Measurements from ENCODE around the gene C3orf20.

The C3orf20 gene

DNA sequence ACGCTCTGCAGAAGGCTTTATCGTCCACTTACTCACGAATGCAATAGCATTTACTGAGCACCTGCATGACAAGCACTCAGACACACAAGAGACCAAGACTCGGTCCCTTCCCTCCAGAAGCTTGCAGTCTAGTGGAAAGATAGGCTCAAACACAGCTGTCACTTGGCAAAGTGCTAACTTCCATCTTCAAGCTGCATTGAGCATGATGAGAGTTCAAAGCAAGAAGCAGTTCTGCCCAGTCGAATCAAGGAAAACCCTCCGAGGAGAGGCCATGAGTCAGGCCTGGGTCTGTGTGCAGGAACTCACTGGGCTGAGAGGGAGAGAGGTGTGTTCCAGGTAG is 51.5 kb downstream of the C3orf20 start:
- no peaks in the 10 kb centered on the region for H3K79me2 ChIP-seq (ENCODE audit: insufficient read depth, low read length)
- H3K27me3 ChIP-seq (ENCODE audit: insufficient read depth, low read length), result no peaks in the 10 kb centered on the region
- no peak overlapping the region for H3K27ac ChIP-seq (ENCODE audit: low read depth, low read length, poor library complexity, severe bottlenecking)
- H3K4me3 ChIP-seq (ENCODE audit: low read depth, low read length, poor library complexity, severe bottlenecking), result no peak overlapping the region
- TF ChIP-seq, protein P1, sequence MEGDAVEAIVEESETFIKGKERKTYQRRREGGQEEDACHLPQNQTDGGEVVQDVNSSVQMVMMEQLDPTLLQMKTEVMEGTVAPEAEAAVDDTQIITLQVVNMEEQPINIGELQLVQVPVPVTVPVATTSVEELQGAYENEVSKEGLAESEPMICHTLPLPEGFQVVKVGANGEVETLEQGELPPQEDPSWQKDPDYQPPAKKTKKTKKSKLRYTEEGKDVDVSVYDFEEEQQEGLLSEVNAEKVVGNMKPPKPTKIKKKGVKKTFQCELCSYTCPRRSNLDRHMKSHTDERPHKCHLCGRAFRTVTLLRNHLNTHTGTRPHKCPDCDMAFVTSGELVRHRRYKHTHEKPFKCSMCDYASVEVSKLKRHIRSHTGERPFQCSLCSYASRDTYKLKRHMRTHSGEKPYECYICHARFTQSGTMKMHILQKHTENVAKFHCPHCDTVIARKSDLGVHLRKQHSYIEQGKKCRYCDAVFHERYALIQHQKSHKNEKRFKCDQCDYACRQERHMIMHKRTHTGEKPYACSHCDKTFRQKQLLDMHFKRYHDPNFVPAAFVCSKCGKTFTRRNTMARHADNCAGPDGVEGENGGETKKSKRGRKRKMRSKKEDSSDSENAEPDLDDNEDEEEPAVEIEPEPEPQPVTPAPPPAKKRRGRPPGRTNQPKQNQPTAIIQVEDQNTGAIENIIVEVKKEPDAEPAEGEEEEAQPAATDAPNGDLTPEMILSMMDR (IDR thresholded peaks at IDR 0.05; ENCODE audit: low read length), result no peak
- TF ChIP-seq EZH2 (IDR thresholded peaks at IDR 0.05; ENCODE audit: borderline replicate concordance, low read length), result no peak
- no peak overlapping the region for H3K9ac ChIP-seq (ENCODE audit: low read length)
- no peak overlapping the region for H3K4me2 ChIP-seq (ENCODE audit: low read length)
- no peaks in the 10 kb centered on the region for H4K20me1 ChIP-seq (ENCODE audit: insufficient read depth, low read length)
- H3K9me2 ChIP-seq (ENCODE audit: low read depth, low read length), result no peaks in the 10 kb centered on the region
- H3K36me3 ChIP-seq (ENCODE audit: insufficient read depth, low read length), result peaks cover 40% of the 10 kb centered on the region
- H3F3A ChIP-seq (ENCODE audit: insufficient read depth, low read length), result no peaks in the 10 kb centered on the region
- no peaks in the 10 kb centered on the region for H3K9me3 ChIP-seq (ENCODE audit: low read length)
- no peak overlapping the region for H2AFZ ChIP-seq (ENCODE audit: low read length)
- H3K4me1 ChIP-seq (ENCODE audit: insufficient read depth, low read length, severe bottlenecking), result peaks cover 2% of the 10 kb centered on the region

DNA sequence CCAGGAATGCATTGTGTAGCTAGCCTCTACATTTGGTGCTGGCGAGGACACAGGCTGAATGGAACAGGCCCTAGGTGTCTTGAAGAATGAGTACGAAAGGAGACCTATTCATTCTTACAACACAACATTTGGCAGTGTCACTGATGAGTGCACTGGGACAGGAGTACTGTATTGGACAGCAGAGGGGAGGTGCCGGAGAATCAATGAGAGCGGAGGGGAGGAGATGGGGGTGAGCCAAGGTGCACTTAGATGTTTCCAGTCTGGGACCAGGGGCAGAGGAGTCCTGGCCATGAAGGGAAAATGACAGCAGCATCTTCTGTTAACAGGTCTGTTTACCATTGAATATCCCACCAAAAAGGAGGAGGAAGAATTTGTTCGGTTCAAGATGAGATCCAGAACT is 53.2 kb downstream of the C3orf20 start:
- H3K9me3 ChIP-seq (ENCODE audit: low read length), result no peaks in the 10 kb centered on the region
- H4K20me1 ChIP-seq (ENCODE audit: insufficient read depth, low read length), result no peaks in the 10 kb centered on the region
- no peak overlapping the region for H3K4me2 ChIP-seq (ENCODE audit: low read length)
- no peaks in the 10 kb centered on the region for H3K79me2 ChIP-seq (ENCODE audit: insufficient read depth, low read length)
- no peaks in the 10 kb centered on the region for H3K4me1 ChIP-seq (ENCODE audit: insufficient read depth, low read length, severe bottlenecking)
- no peaks in the 10 kb centered on the region for H3K27me3 ChIP-seq (ENCODE audit: insufficient read depth, low read length)
- no peak for TF ChIP-seq EZH2 (IDR thresholded peaks at IDR 0.05; ENCODE audit: borderline replicate concordance, low read length)
- TF ChIP-seq, protein P1 (IDR thresholded peaks at IDR 0.05; ENCODE audit: low read length), result no peak
- no peak overlapping the region for H3K27ac ChIP-seq (ENCODE audit: low read depth, low read length, poor library complexity, severe bottlenecking)
- H3K9me2 ChIP-seq (ENCODE audit: low read depth, low read length), result no peaks in the 10 kb centered on the region
- no peak overlapping the region for H3K4me3 ChIP-seq (ENCODE audit: low read depth, low read length, poor library complexity, severe bottlenecking)
- no peak overlapping the region for H3K9ac ChIP-seq (ENCODE audit: low read length)
- H3F3A ChIP-seq (ENCODE audit: insufficient read depth, low read length), result no peaks in the 10 kb centered on the region
- peaks cover 33% of the 10 kb centered on the region for H3K36me3 ChIP-seq (ENCODE audit: insufficient read depth, low read length)
- no peak overlapping the region for H2AFZ ChIP-seq (ENCODE audit: low read length)

DNA sequence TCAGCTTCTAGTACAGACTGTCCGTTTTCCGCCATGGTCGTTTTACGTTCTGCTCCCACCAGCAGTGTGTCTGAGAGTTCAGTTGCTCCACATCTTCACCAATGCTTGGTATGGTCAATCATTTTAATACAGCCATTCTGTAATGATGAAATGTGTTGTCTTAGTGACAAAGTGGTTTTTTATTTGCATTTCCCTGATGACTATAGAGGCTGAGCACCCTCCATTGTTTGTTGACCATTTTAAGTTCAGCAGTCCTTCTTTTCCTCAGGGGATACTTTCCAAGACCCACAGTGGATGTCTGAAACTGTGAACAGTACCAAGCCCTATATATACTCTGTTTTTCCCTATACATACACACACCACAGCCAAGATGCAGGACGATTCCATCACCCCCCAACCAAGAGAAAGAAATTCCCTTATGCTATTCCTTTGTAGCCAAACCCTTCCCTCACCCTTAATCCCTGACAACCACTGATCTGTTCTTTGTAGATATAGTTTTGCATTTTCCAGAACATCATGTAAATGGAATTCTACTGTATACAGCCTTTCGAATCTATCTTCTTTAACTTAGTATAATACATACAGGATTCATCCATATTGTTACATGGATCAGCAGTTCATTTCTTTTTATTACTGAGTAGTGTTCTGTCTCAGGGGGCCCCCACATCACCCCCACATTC is 55.9 kb downstream of the C3orf20 start:
- Histone ChIP-seq H3K9me3 (ENCODE audit: low read length) (no peaks in the 10 kb centered on the region), H3F3A (ENCODE audit: insufficient read depth, low read length) (no peaks in the 10 kb centered on the region), H4K20me1 (ENCODE audit: insufficient read depth, low read length) (no peaks in the 10 kb centered on the region), H3K4me2 (ENCODE audit: low read length) (no peak overlapping the region), H3K9ac (ENCODE audit: low read length) (no peak overlapping the region), H3K36me3 (ENCODE audit: insufficient read depth, low read length) (peaks cover 31% of the 10 kb centered on the region), H3K4me1 (ENCODE audit: insufficient read depth, low read length, severe bottlenecking) (no peaks in the 10 kb centered on the region), H3K79me2 (ENCODE audit: insufficient read depth, low read length) (no peaks in the 10 kb centered on the region), H3K4me3 (ENCODE audit: low read depth, low read length, poor library complexity, severe bottlenecking) (no peak overlapping the region), H3K9me2 (ENCODE audit: low read depth, low read length) (no peaks in the 10 kb centered on the region), H3K27ac (ENCODE audit: low read depth, low read length, poor library complexity, severe bottlenecking) (no peak overlapping the region), H2AFZ (ENCODE audit: low read length) (no peak overlapping the region), H3K27me3 (ENCODE audit: insufficient read depth, low read length) (no peaks in the 10 kb centered on the region)
- TF ChIP-seq EZH2 (IDR thresholded peaks at IDR 0.05; ENCODE audit: borderline replicate concordance, low read length), result no peak
- TF ChIP-seq, protein P1 (IDR thresholded peaks at IDR 0.05; ENCODE audit: low read length), result no peak

All from OCI-LY1 (cell line).